NCI-H446 treated with DMSO at 0.1 percent for 48 hours (cell line): ENCODE measurements around the gene MACF1.
"Not testable (repeated sequence)": the region's sequence is repeated elsewhere in the genome, so short reads cannot be mapped to it uniquely, and the experiment has no call there.

Source experiments
- DNase-seq: peaks from one replicate; lab custom pipeline; 2025; lab: John Stamatoyannopoulos, UW

The MACF1 gene

GRCh38 chr1:39204441-39205081, at the start of gene MACF1:
Gene MACF1 (plus strand): TSS chr1:39204695. CDS start chr1:39205023, 328 bp downstream.
- DNase-seq = no peak

GRCh38 chr1:39157304-39157703, 47.2 kb upstream of the MACF1 start:
- no peak for DNase-seq

GRCh38 chr1:39158327-39159086, 46.0 kb upstream of the MACF1 start:
- peak; percentile 25 for DNase-seq

GRCh38 chr1:39159224-39160036, 45.1 kb upstream of the MACF1 start:
- DNase-seq = no peak

- peak; percentile 14 for DNase-seq
Observed at GRCh38 chr1:39160703-39161102, 43.8 kb upstream of the MACF1 start.

- DNase-seq = not testable (repeated sequence)
Observed at GRCh38 chr1:39161811-39162210, 42.7 kb upstream of the MACF1 start.

GRCh38 chr1:39163469-39163868, 41.0 kb upstream of the MACF1 start:
- DNase-seq = no peak

GRCh38 chr1:39164256-39164655, 40.2 kb upstream of the MACF1 start:
- DNase-seq = no peak

- no peak for DNase-seq
Observed at GRCh38 chr1:39165049-39165448, 39.4 kb upstream of the MACF1 start.

- DNase-seq = no peak
Observed at GRCh38 chr1:39165488-39165887, 39.0 kb upstream of the MACF1 start.

- DNase-seq = no peak
Observed at GRCh38 chr1:39167632-39168209, 36.8 kb upstream of the MACF1 start.

- no peak for DNase-seq
Observed at GRCh38 chr1:39168301-39169080, 36.0 kb upstream of the MACF1 start.

- peak; percentile 80 for DNase-seq
Observed at GRCh38 chr1:39170731-39171667, 33.5 kb upstream of the MACF1 start.

GRCh38 chr1:39173119-39173994, 31.1 kb upstream of the MACF1 start:
- DNase-seq = no peak

- no peak for DNase-seq
Observed at GRCh38 chr1:39173995-39174380, 30.5 kb upstream of the MACF1 start.

GRCh38 chr1:39174390-39175081, 30.0 kb upstream of the MACF1 start:
- DNase-seq = no peak

GRCh38 chr1:39177706-39178105, 26.8 kb upstream of the MACF1 start:
- DNase-seq = no peak

- DNase-seq = no peak
Observed at GRCh38 chr1:39178541-39179431, 25.7 kb upstream of the MACF1 start.
